Prostate gland (tissue), 2 donors: Measurements from ENCODE around the gene TASP1. TPM values are rescaled to one million over a fixed set of nuclear protein-coding genes. Genes with fewer than 3 reads are reported as not detected.

ENCODE experiments used
- DNase-seq: peaks from one replicate; pipeline ENCODE4 v3.0.0-alpha.2; 2019; ENCODE audit warnings: low spot score
- H3K27ac ChIP-seq, 2 donors: fragments of 200-600 bp; sonication (generic); 2 replicates each; pipeline ENCODE4 v1.5.1; 2017 to 2019
- H3K27me3 ChIP-seq: fragments of 200-600 bp; sonication (generic); replicated peaks from 2 replicates; pipeline ENCODE4 v1.5.1; 2019; ENCODE audit not compliant: insufficient read depth
- H3K36me3 ChIP-seq, 2 donors: fragments of 200-600 bp; sonication (generic); 1 replicate in 1 of 2; 2 replicates in 1 of 2; pipeline versions ENCODE4 v1.5.1 to v1.8.1; 2017 to 2019
- H3K4me1 ChIP-seq: fragments of 200-600 bp; sonication (generic); replicated peaks from 2 replicates; pipeline ENCODE4 v1.5.1; 2019
- H3K4me3 ChIP-seq, 2 donors: fragments of 200-600 bp; sonication (generic); 2 replicates each; pipeline ENCODE4 v1.5.1; 2017 to 2019
- H3K9me3 ChIP-seq: fragments of 200-600 bp; sonication (generic); 2 replicates; pipeline ENCODE4 v1.5.1; 2017
- POLR2A ChIP-seq: fragments of 450-650 bp; IDR thresholded peaks from one replicate; pipeline ENCODE4 v1.6.1; 2016; ENCODE audit warnings: antibody characterized with exemption, mild to moderate bottlenecking
- POLR2AphosphoS5 ChIP-seq: sonication (generic); formaldehyde crosslinking; IDR thresholded peaks from one replicate; pipeline ENCODE4 v1.6.1; 2017; ENCODE audit warnings: antibody characterized with exemption
- WGBS: methylation state at CpG from one replicate; pipeline ENCODE4 v1.1.5; 2018; 5-methylcytosine and 5-hydroxymethylcytosine counted together
- intact Hi-C: fragments of 100-400 bp; cut with DNase I; formaldehyde crosslinking; loops from one replicate; pipeline ENCODE4 v1.14.2; 2022
- total RNA-seq, 2 donors: library from RNA; depleted of rRNA; stranded (reverse); fragments of >200 nt; gene quantifications; one replicate each; pipeline ENCODE4 v1.1.0, GENCODE V29; 2016
- TF ChIP-seq, protein P1 (sequence below), 4 experiments: fragments of 200-600 bp in 2 of 4; fragments of 450-650 bp in 2 of 4; sonication (generic) in 2 of 4; IDR thresholded peaks; 1 replicate in 3 of 4; 2 replicates in 1 of 4; pipeline ENCODE4 v1.5.1; 2016 to 2019; ENCODE audit warnings: antibody characterized with exemption in 4 of 4, mild to moderate bottlenecking in 2 of 4, moderate library complexity in 2 of 4

Gene TASP1
- total RNA-seq, 2 donors from 2014 or later, result 9.3 to 14.2 TPM

DNA sequence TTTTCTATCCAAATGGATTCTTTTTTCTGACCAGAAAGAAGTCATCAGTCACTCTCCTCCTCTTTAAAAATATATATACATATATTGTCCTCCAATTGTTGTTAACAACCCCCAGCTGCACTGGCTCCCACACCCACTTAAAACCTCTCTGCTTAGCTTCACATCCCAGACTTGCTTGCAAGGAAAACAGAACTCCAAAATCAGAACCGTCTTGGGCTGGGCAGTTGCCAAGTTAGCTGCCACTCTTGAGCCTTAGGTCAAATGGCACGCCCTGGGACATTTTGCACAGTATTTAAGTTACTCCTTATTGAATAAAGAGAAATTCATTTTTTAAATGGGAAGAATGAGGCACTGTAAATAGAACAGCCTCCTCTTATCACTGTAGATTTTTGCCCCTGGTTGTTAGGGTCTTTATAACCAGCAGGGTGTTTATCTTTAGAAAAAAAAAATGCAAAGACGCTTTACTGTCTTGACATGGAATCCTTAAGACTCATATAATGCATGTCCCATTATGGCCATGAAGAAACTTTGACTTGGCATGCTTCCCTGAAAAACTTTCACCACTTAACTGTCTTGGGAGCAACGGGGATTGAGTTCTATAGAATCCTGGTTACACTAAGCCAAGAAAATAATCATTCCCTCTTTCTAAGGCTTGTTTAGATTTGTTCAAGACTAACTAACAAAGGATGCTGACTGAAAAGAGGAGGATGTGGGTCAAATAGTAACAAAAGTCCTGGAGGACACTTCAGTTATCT, 213.2 kb downstream of the TASP1 start:
- H3K4me3 ChIP-seq, result no peak overlapping the region
- WGBS, result 43% methylated on average over 4 of the region's 4 CpGs
- H3K4me1 ChIP-seq, result no peaks in the 10 kb centered on the region
- no peaks in the 10 kb centered on the region for H3K27me3 ChIP-seq
- TF ChIP-seq POLR2AphosphoS5 (no peak), POLR2A (no peak)
- TF ChIP-seq, protein P1, sequence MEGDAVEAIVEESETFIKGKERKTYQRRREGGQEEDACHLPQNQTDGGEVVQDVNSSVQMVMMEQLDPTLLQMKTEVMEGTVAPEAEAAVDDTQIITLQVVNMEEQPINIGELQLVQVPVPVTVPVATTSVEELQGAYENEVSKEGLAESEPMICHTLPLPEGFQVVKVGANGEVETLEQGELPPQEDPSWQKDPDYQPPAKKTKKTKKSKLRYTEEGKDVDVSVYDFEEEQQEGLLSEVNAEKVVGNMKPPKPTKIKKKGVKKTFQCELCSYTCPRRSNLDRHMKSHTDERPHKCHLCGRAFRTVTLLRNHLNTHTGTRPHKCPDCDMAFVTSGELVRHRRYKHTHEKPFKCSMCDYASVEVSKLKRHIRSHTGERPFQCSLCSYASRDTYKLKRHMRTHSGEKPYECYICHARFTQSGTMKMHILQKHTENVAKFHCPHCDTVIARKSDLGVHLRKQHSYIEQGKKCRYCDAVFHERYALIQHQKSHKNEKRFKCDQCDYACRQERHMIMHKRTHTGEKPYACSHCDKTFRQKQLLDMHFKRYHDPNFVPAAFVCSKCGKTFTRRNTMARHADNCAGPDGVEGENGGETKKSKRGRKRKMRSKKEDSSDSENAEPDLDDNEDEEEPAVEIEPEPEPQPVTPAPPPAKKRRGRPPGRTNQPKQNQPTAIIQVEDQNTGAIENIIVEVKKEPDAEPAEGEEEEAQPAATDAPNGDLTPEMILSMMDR (IDR thresholded peaks at IDR 0.05), result no peak
- no peak overlapping the region for H3K27ac ChIP-seq
- DNase-seq, result no peak
- H3K36me3 ChIP-seq, result no peaks in the 10 kb centered on the region
- intact Hi-C loops, result no loop called here
- no peaks in the 10 kb centered on the region for H3K9me3 ChIP-seq

DNA sequence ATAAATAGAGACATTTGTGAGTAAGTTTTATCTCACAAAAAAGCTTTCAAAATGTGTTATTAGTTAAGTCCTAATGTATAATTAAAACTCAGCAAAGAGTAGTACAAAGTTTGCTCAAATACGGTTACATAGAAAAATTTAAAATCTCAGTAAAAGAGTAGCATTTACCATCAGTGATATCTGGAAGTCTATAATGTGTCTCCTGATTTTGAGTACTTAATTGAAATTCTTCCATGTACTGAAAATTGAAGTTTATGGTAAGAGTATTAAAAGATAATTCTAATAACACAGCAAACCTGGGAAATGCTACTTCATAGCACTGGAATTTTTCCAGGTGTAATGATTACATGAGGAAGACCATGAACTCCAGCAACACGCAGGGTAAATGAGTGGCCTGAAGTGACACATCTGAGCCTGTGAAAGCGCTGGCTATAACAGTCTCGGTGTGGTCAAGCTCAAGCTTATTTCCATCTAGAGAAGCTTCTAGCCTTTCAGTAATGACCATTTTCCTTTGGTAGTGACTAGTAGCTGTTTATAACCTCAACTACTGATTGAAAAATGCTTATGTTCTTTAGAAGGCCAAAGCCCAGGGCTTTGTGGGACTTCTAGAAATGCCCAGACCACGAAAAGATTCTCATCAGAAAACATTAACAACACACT, 214.4 kb downstream of the TASP1 start:
- TF ChIP-seq POLR2AphosphoS5 (no peak), POLR2A (no peak)
- TF ChIP-seq, protein P1 (IDR thresholded peaks at IDR 0.05), result no peak
- no peak overlapping the region for H3K27ac ChIP-seq
- 97% methylated on average over 5 of the region's 5 CpGs for WGBS
- H3K4me1 ChIP-seq, result no peaks in the 10 kb centered on the region
- H3K9me3 ChIP-seq, result no peaks in the 10 kb centered on the region
- intact Hi-C loops, result no loop called here
- no peak for DNase-seq
- no peak overlapping the region for H3K4me3 ChIP-seq
- no peaks in the 10 kb centered on the region for H3K27me3 ChIP-seq
- no peaks in the 10 kb centered on the region for H3K36me3 ChIP-seq

GRCh38 chr20:13423472-13424173, 215.1 kb downstream of the TASP1 start:
- no peaks in the 10 kb centered on the region for H3K4me1 ChIP-seq

GRCh38 chr20:13422637-13423036, 216.1 kb downstream of the TASP1 start:
- WGBS, result 100% methylated on average over 1 of the region's 1 CpG
- H3K27ac ChIP-seq, result no peak overlapping the region
- intact Hi-C loops, result no loop called here

More at GRCh38 chr20:13423472-13424173, 215.1 kb downstream of the TASP1 start:
- H3K9me3 ChIP-seq, result no peaks in the 10 kb centered on the region
- no peak overlapping the region for H3K27ac ChIP-seq
- no peaks in the 10 kb centered on the region for H3K27me3 ChIP-seq
- DNase-seq, result no peak
- no peaks in the 10 kb centered on the region for H3K36me3 ChIP-seq
- no peak for TF ChIP-seq POLR2A
- TF ChIP-seq, protein P1 (IDR thresholded peaks at IDR 0.05), result no peak
- no peak for TF ChIP-seq POLR2AphosphoS5
- no peak overlapping the region for H3K4me3 ChIP-seq
- intact Hi-C loops, result no loop called here
- WGBS, result 81% methylated on average over 4 of the region's 4 CpGs

More at GRCh38 chr20:13422637-13423036, 216.1 kb downstream of the TASP1 start:
- Histone ChIP-seq H3K9me3 (no peaks in the 10 kb centered on the region), H3K4me1 (no peaks in the 10 kb centered on the region), H3K27me3 (no peaks in the 10 kb centered on the region), H3K4me3 (no peak overlapping the region), H3K36me3 (no peaks in the 10 kb centered on the region)
- TF ChIP-seq POLR2AphosphoS5 (no peak), POLR2A (no peak)
- TF ChIP-seq, protein P1 (IDR thresholded peaks at IDR 0.05), result no peak
- DNase-seq, result no peak
